DMS79 treated with DMSO at 0.1 percent for 48 hours (cell line): ENCODE measurements around the gene CXCL6.

Source experiments
- DNase-seq: peaks from one replicate; lab custom pipeline; 2025; lab: John Stamatoyannopoulos, UW

CXCL6 gene

GRCh38 chr4:73836373-73837279, at the start of gene CXCL6:
TSS of gene CXCL6 (plus strand) at chr4:73836678. CDS start at chr4:73836751, 73 bp downstream.
- peak; percentile 14 for DNase-seq

- no peak for DNase-seq
These were observed 48.1 kb upstream of the CXCL6 start for GRCh38 chr4:73788411-73788810.

GRCh38 chr4:73798842-73799241, 37.6 kb upstream of the CXCL6 start:
- no peak for DNase-seq

GRCh38 chr4:73800206-73800605, 36.3 kb upstream of the CXCL6 start:
- no peak for DNase-seq

GRCh38 chr4:73801692-73802091, 34.8 kb upstream of the CXCL6 start:
- DNase-seq = no peak

GRCh38 chr4:73803213-73803612, 33.3 kb upstream of the CXCL6 start:
- DNase-seq = no peak

- no peak for DNase-seq
These were observed 26.3 kb upstream of the CXCL6 start for GRCh38 chr4:73810191-73810590.

GRCh38 chr4:73811841-73812240, 24.6 kb upstream of the CXCL6 start:
- no peak for DNase-seq

- no peak for DNase-seq
These were observed 21.8 kb upstream of the CXCL6 start for GRCh38 chr4:73814679-73815078.

GRCh38 chr4:73815145-73815544, 21.3 kb upstream of the CXCL6 start:
- DNase-seq = no peak

- no peak for DNase-seq
These were observed 19.7 kb upstream of the CXCL6 start for GRCh38 chr4:73816814-73817213.

GRCh38 chr4:73817341-73817740, 19.1 kb upstream of the CXCL6 start:
- no peak for DNase-seq

GRCh38 chr4:73821325-73821724, 15.2 kb upstream of the CXCL6 start:
- no peak for DNase-seq

GRCh38 chr4:73822389-73822788, 14.1 kb upstream of the CXCL6 start:
- no peak for DNase-seq

- DNase-seq = no peak
These were observed 13.5 kb upstream of the CXCL6 start for GRCh38 chr4:73822812-73823504.

GRCh38 chr4:73823760-73824159, 12.7 kb upstream of the CXCL6 start:
- no peak for DNase-seq

- DNase-seq = no peak
These were observed 7.5 kb upstream of the CXCL6 start for GRCh38 chr4:73828956-73829355.

GRCh38 chr4:73831569-73831968, 4.9 kb upstream of the CXCL6 start:
- DNase-seq = no peak

- no peak for DNase-seq
These were observed 3.7 kb upstream of the CXCL6 start for GRCh38 chr4:73832651-73833237.

- DNase-seq = no peak
These were observed 2.6 kb downstream of the CXCL6 start for GRCh38 chr4:73839071-73839470.

GRCh38 chr4:73839715-73840114, 3.2 kb downstream of the CXCL6 start:
- DNase-seq = no peak

- DNase-seq = no peak
These were observed 4.9 kb downstream of the CXCL6 start for GRCh38 chr4:73841243-73841925.
